RPMI7951 (cell line): ENCODE data around the gene CDCA5. TPM values are rescaled to one million over a fixed set of nuclear protein-coding genes. Genes with fewer than 3 reads are reported as not detected.
"Not testable (repeated sequence)": the region's sequence is repeated elsewhere in the genome, so short reads cannot be mapped to it uniquely, and the experiment has no call there.

Source experiments
- DNase-seq: peaks from one replicate; pipeline ENCODE4 v3.0.0-alpha.2; 2012; ENCODE audit warnings: low read depth
- total RNA-seq: library from RNA; depleted of rRNA; stranded (reverse); fragments of >200 nt; shearing (Covaris generic); gene quantifications from 2 replicates; pipeline ENCODE4 v1.2.3, GENCODE V29; 2014

CDCA5 gene
- total RNA-seq, 1 experiment from 2014 or later = 41.7 TPM

- not testable (repeated sequence) for DNase-seq
Measured at GRCh38 chr11:65118891-65119669, 35.2 kb upstream of the CDCA5 start.

GRCh38 chr11:65118097-65118837 lies 34.4 kb upstream of the CDCA5 start:
- no peak for DNase-seq

GRCh38 chr11:65117206-65118096 lies 33.6 kb upstream of the CDCA5 start, which contains the start of gene ZNHIT2:
ZNHIT2 (minus strand) TSS chr11:65117701; CDS start chr11:65117653, 48 bp downstream.
- peak; percentile 97 for DNase-seq

- peak; percentile 47 for DNase-seq
Measured at GRCh38 chr11:65116370-65117205, 32.7 kb upstream of the CDCA5 start.

GRCh38 chr11:65115361-65116082 lies 31.7 kb upstream of the CDCA5 start:
- DNase-seq = no peak

- DNase-seq = no peak
Measured at GRCh38 chr11:65114538-65115171, 30.8 kb upstream of the CDCA5 start.

- no peak for DNase-seq
Measured at GRCh38 chr11:65113839-65114238, 30.0 kb upstream of the CDCA5 start.

- no peak for DNase-seq
Measured at GRCh38 chr11:65113361-65113756, 29.5 kb upstream of the CDCA5 start.

GRCh38 chr11:65112546-65113360 lies 28.9 kb upstream of the CDCA5 start:
- DNase-seq = no peak

- DNase-seq = peak; percentile 88
Measured at GRCh38 chr11:65111744-65112545, 28.1 kb upstream of the CDCA5 start, which contains the start of gene TM7SF2. TM7SF2 (plus strand) TSS chr11:65111872; CDS start chr11:65112016, 144 bp downstream.

GRCh38 chr11:65111159-65111743 lies 27.4 kb upstream of the CDCA5 start:
- no peak for DNase-seq

GRCh38 chr11:65110354-65110861 lies 26.6 kb upstream of the CDCA5 start:
- peak; percentile 68 for DNase-seq

- no peak for DNase-seq
Measured at GRCh38 chr11:65109231-65110198, 25.7 kb upstream of the CDCA5 start.

GRCh38 chr11:65108469-65109123 lies 24.8 kb upstream of the CDCA5 start:
- DNase-seq = no peak

- no peak for DNase-seq
Measured at GRCh38 chr11:65107751-65108468, 24.1 kb upstream of the CDCA5 start.
